SW480 (cell line): ENCODE data around the gene SPATA7.

Experiments
- DNase-seq: peaks from one replicate; pipeline ENCODE4 v3.0.0-alpha.2; 2016; ENCODE audit warnings: low spot score

Gene SPATA7

DNA sequence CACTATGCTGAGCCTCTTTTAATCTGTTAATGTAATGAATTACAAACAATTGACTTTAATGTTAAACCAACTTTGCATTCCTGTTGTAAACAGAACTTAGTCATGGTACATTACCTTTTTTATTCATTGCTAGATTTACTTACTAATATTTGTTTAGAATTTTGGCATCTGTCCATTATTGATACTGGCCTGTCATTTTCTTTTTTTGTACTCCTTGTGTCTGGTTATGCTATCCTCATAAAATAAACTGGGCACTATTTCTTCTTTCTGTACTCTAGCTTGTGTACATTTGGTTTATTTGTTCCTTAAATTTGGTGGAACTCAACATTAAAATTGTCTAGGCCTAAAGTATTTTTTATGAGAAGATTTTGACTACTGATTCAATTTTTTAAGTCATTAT lies 32.1 kb downstream of the SPATA7 start:
- DNase-seq: no peak

DNA sequence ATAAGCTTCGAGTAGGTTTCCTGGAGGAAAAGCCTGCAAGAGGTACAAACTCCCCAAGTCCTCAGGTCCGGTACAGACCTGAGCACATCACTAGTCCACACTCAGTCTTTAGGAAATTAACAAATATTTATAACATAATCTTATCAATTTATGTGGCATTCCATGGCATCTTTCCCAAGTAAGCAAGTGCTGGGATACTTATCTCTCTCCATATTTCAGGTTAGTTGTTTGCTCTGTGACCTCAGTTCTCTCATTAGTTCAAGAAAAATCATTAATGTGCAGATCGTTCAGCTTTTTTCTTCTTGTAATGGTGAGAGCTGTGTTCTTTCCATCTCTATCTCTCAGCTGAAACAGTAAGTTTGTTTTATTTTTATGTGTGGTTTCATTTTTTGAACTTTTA lies 34.7 kb downstream of the SPATA7 start:
- DNase-seq: no peak

GRCh38 chr14:88421286-88421685 lies 35.8 kb downstream of the SPATA7 start:
- DNase-seq: no peak

DNA sequence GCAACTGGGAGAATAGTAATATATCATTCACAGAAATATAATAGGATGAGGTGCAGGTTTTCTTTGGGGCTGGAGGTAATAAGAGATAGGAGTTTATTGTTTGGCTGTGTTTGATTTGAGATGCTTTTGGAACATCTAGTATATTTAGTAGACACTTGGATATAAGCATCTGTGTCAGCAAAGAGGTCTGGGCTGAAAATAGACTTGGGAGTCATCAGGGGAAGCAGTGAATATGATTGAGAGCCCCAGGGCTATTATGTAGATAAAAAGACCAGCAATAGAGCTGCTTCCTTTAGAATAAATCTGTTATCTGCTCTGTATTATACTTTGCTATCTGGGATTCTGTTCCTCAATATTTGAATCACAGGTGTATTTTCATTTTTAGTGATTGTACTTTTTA lies 36.6 kb downstream of the SPATA7 start:
- DNase-seq: no peak

GRCh38 chr14:88422919-88423650 lies 37.6 kb downstream of the SPATA7 start:
- no peak for DNase-seq

GRCh38 chr14:88424573-88424972 lies 39.1 kb downstream of the SPATA7 start:
- no peak for DNase-seq

DNA sequence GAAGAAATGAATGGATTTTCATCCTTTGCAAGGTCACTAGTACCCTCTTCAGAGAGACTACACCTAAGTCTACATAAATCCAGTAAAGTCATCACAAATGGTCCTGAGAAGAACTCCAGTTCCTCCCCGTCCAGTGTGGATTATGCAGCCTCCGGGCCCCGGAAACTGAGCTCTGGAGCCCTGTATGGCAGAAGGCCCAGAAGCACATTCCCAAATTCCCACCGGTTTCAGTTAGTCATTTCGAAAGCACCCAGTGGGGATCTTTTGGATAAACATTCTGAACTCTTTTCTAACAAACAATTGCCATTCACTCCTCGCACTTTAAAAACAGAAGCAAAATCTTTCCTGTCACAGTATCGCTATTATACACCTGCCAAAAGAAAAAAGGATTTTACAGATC lies 40.8 kb downstream of the SPATA7 start:
- no peak for DNase-seq

DNA sequence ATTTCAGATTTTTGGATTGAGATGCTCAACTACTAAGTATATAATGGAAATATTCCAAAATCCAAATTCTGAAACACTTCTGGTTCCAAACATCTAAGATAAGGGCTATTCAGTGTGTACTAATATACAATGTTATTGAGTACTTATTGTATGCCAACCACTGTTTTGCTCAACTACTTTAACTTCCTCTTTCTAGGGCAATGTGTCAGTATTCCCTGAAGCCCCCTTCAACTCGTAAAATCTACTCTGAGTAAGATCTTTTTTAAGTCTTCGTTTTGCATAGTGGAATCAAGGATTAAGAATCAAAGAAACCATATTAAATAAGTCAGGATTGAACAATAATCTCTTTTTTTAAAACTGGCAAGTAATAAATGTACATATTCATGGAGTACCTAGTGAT lies 45.5 kb downstream of the SPATA7 start:
- DNase-seq: no peak

GRCh38 chr14:88437658-88438057 lies 52.2 kb downstream of the SPATA7 start:
- DNase-seq: no peak

GRCh38 chr14:88439088-88439487 lies 53.6 kb downstream of the SPATA7 start:
- no peak for DNase-seq

- DNase-seq: no peak
Observed at GRCh38 chr14:88452231-88452630, 66.8 kb downstream of the SPATA7 start.

DNA sequence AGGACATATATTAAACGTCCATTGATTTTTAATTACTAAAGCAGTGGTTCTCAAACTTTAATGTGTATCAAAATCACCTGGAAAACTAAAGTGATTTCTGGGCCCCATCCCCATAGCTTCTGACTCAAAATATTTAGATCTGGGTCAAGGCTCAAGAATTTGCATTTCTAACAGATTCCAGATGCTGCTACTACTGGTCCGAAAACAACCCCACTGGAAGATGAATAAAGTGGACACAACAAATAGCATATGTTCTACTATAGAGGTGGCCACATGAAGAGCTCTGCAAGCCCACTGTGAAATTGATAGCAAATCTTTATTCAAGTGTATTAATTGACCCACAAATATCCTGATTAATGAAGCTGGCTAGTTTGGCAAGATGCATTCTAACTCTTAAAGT lies 69.4 kb downstream of the SPATA7 start:
- no peak for DNase-seq

- no peak for DNase-seq
Observed at GRCh38 chr14:88463318-88463717, 77.9 kb downstream of the SPATA7 start.

DNA sequence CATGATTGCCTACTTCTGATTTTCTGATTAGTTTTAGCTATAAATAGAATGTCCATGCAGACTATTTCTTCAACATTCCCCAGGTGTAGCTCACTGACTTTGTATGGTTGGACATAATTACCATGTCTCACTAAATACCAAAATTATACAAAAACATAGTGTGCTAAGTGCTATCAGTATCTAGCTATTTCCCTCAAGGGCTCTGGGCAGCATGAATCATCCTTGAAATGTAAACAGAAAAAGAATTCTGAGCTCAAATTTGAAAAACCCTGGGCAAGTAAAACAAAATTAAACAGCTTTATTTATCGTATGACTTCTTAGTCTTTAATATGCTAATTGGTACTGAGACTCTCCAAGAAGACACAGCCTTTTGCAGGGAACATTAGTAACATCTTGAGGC lies 82.9 kb downstream of the SPATA7 start:
- no peak for DNase-seq

DNA sequence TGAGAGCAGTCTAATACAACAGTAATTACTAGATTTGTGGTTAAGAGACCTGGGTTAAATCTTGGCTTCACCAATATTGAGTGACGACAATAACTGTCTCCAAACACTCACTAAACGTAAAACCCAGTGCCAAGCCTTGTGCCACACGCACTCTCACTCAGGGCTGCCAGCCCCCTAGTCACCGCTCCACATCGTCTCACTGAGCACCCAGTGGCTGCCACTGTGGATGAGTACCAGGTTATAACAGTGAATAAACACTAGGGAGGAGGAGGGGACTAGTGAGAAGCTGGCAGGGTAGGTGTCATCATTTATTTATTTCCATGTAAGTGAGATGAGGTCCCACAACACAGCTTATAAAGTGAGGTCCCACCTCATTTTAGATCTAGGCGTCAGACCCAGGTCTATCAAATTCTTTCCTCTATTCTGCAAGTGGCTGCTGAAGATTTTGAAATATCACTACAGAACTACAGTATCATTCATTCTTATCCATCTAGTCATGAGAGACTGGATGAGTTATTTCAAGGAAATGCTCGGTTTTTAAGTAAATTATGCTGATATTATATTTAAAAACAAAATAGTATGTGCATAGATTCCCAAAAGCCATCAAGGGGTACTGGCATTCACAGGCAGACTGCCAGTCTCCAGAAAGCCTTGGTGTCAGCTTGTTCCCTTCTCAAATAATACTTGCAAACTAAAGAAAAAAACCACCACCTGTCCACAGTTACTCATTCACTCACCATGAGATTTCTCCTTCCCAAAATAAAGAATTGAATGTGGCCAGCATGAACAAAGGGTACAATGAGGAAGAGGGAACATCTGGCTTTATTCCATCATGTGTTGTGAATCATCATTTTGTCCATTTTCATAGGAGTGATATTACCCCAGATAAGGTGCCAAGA lies 85.3 kb downstream of the SPATA7 start:
- no peak for DNase-seq

GRCh38 chr14:88473791-88474190 lies 88.3 kb downstream of the SPATA7 start:
- no peak for DNase-seq

- no peak for DNase-seq
Observed at GRCh38 chr14:88476214-88476774, 90.8 kb downstream of the SPATA7 start.

DNA sequence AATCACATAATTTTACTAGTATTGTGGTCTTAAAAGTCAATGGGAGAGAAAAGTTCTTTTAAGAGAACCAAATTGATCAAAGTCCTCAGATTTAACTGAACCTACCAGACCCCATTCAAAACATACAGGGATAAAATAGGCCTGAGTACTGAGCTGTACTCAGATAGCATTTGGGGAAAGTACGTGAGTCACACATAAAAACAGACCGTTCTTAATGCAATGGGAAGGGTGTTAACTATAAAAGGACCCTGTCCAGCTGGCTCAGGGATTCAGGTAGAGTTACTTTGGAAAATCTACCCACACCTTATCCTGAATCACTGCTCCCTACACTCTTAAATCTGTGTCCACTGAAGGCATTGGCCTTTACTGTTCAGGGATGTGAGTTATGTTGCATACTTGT lies 91.4 kb downstream of the SPATA7 start:
- DNase-seq: no peak

- no peak for DNase-seq
Observed at GRCh38 chr14:88477513-88478250, 92.2 kb downstream of the SPATA7 start.

GRCh38 chr14:88478931-88479330 lies 93.5 kb downstream of the SPATA7 start:
- DNase-seq: no peak

DNA sequence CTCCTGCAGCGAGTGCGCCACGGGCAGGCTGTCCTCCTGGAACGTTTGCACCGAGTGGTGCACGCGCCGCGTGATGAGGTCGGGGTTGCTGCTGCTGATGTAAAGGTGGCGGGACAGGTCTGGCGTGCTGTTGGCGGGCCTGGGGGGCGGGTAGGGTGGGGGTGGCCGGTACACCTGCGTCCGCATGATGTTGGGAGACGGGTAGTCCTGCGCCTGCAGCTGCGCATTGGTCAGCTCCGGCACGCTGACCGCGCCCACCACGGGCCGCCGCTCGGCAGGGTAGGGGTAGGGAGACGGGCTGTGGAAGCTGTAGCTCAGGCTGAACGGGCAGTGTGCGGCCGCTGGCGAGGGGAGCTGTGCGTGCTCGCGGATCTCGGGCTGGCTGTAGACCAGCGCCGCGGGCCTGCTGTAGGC lies 94.1 kb downstream of the SPATA7 start:
- DNase-seq: no peak

DNA sequence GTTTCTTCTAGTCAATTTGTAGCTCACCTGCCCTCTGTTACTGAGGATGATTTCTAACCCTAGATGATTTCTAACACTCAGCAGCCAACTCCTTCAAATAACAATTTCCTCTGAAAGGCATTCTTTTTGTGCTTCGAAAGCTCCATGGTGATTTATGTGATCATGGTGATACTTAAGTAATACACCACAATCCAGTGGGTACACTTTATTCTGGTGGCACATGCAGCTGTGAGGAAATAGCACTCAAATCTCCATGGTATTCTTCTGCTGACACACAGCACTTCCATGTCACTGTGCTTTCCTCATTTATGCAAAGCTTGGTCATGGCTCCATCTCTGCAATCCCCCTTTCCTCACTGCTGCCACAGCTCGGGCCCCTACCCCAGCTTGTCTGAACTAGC lies 95.6 kb downstream of the SPATA7 start:
- DNase-seq: no peak
